PFSK-1 (cell line): Measurements from ENCODE around the gene PVR. TPM values are rescaled to one million over a fixed set of nuclear protein-coding genes. Genes with fewer than 3 reads are reported as not detected.
A peak's percentile ranks its signal among the peaks of the same experiment; 100 is the strongest.

Source experiments
- FOXP2 ChIP-seq: optimal IDR thresholded peaks from 2 replicates; pipeline ENCODE3; 2011; ENCODE audit warnings: borderline replicate concordance, control low read depth, inconsistent platforms; ENCODE audit not compliant: insufficient read depth; ENCODE audit errors: extremely low read length, extremely low read depth
- POLR2AphosphoS5 ChIP-seq: IDR thresholded peaks from 2 replicates; pipeline ENCODE4 v1.6.1; 2012; ENCODE audit warnings: low read depth, mild to moderate bottlenecking, control low read depth, low read length, moderate library complexity
- REST ChIP-seq, 2 experiments: IDR thresholded peaks; 2 replicates each; pipeline versions ENCODE4 v1.6.1 to v1.8.0; 2011 to 2012; ENCODE audit warnings: low read depth in 2 of 2, low read length in 2 of 2, control low read depth in 1 of 2, inconsistent platforms in 1 of 2, mild to moderate bottlenecking in 1 of 2, moderate library complexity in 1 of 2; ENCODE audit not compliant: insufficient read depth in 1 of 2
- SIN3A ChIP-seq: IDR thresholded peaks from 2 replicates; pipeline ENCODE4 v1.6.1; 2012; ENCODE audit warnings: mild to moderate bottlenecking, low read length, moderate library complexity, borderline replicate concordance; ENCODE audit not compliant: insufficient read depth
- TAF1 ChIP-seq: IDR thresholded peaks from 2 replicates; pipeline ENCODE4 v1.6.1; 2012; ENCODE audit warnings: low read length, control low read depth, borderline replicate concordance; ENCODE audit not compliant: insufficient read depth
- polyA plus RNA-seq: library from polyadenylated mRNA; unstranded; fragments of >200 nt; gene quantifications from one replicate; pipeline ENCODE4 v1.2.1, GENCODE V29; 2012; ENCODE audit warnings: low read depth, missing spikeins; ENCODE audit not compliant: insufficient read length

PVR gene
- 65.8 TPM for polyA plus RNA-seq

GRCh38 chr19:44643605-44644401 is at the start of gene PVR:
Gene PVR (plus strand): TSS chr19:44643910. CDS start chr19:44644097, 187 bp downstream.
- TF ChIP-seq FOXP2 (peak; percentile 40), TAF1 (peak; percentile 66), POLR2AphosphoS5 (peak; percentile 73; the same call in 1 of the 2 replicates), REST (IDR thresholded peaks at IDR 0.05; ENCODE audit: insufficient read depth in 1 of 2, low read depth in 2 of 2, low read length in 2 of 2) (no peak), SIN3A (no peak)

- TF ChIP-seq REST (IDR thresholded peaks at IDR 0.05; ENCODE audit: insufficient read depth in 1 of 2, low read depth in 2 of 2, low read length in 2 of 2) (no peak), TAF1 (no peak), FOXP2 (no peak), POLR2AphosphoS5 (no peak), SIN3A (no peak)
Measured at GRCh38 chr19:44596428-44597130, 47.1 kb upstream of the PVR start.

- no peak for TF ChIP-seq REST (IDR thresholded peaks at IDR 0.05; ENCODE audit: insufficient read depth in 1 of 2, low read depth in 2 of 2, low read length in 2 of 2)
- TF ChIP-seq FOXP2, result no peak
- no peak for TF ChIP-seq SIN3A
- TF ChIP-seq POLR2AphosphoS5, result no peak
- no peak for TF ChIP-seq TAF1
Measured at GRCh38 chr19:44597131-44597491, 46.6 kb upstream of the PVR start.

- TF ChIP-seq SIN3A (no peak), TAF1 (no peak), FOXP2 (no peak), POLR2AphosphoS5 (no peak), REST (IDR thresholded peaks at IDR 0.05; ENCODE audit: insufficient read depth in 1 of 2, low read depth in 2 of 2, low read length in 2 of 2) (no peak)
Measured at GRCh38 chr19:44598355-44598754, 45.4 kb upstream of the PVR start.
